ENCODE data around the gene FAM107B.

FAM107B gene

GRCh38 chr10:14608381-14609001 is 166.2 kb downstream of the FAM107B start:
- no peak for TF ChIP-seq CTCF (conservative IDR thresholded peaks at IDR 0.05)
- H3K27ac ChIP-seq: no peak overlapping the region; the same call in 1 of the 2 replicates

GRCh38 chr10:14606633-14607032 is 168.1 kb downstream of the FAM107B start:
- peak overlapping the region; percentile 35; the same call in 1 of the 2 replicates for H3K27ac ChIP-seq
- TF ChIP-seq CTCF (conservative IDR thresholded peaks at IDR 0.05): no peak

GRCh38 chr10:14605231-14605925 is 169.3 kb downstream of the FAM107B start:
- no peak for TF ChIP-seq CTCF (conservative IDR thresholded peaks at IDR 0.05)
- peak overlapping the region; percentile 71 for H3K27ac ChIP-seq

- TF ChIP-seq CTCF (conservative IDR thresholded peaks at IDR 0.05): no peak
- H3K27ac ChIP-seq: peak overlapping the region; percentile 71
Observed at GRCh38 chr10:14604181-14605142, 170.2 kb downstream of the FAM107B start.

GRCh38 chr10:14603534-14604102 is 171.1 kb downstream of the FAM107B start:
- H3K27ac ChIP-seq: peak overlapping the region; percentile 71
- no peak for TF ChIP-seq CTCF (conservative IDR thresholded peaks at IDR 0.05)

- no peak for TF ChIP-seq CTCF (conservative IDR thresholded peaks at IDR 0.05)
- peak overlapping the region; percentile 71 for H3K27ac ChIP-seq
Observed at GRCh38 chr10:14602807-14603533, 171.7 kb downstream of the FAM107B start.

Data from VCaP (cell line).